B cell (primary cell): ENCODE data around the gene SDK1. TPM values are rescaled to one million over a fixed set of nuclear protein-coding genes. Genes with fewer than 3 reads are reported as not detected.

ENCODE experiments used
- ATAC-seq: fragments of 200-7000 bp; cut with Tn5 transposase; one replicate; pipeline ENCODE4 v1.10.0; 2021; ENCODE audit warnings: low read depth, mild to moderate bottlenecking, moderate number of reproducible peaks, moderate library complexity
- CTCF ChIA-PET: fragments of 350-600 bp; sonication (Branson Sonifier 250); formaldehyde crosslinking; loops from one replicate; lab custom pipeline; 2021; ENCODE audit warnings: antibody characterized with exemption, inconsistent platforms; lab: Charles Lee
- POLR2A ChIA-PET: fragments of 350-600 bp; sonication (Branson Sonifier 250); formaldehyde crosslinking; loops from one replicate; lab custom pipeline; 2021; ENCODE audit warnings: antibody characterized with exemption; lab: Charles Lee
- DNase-seq: peaks from one replicate; pipeline ENCODE4 v3.0.0; 2013
- H2AFZ ChIP-seq: 2 replicates; pipeline ENCODE4 v1.6.1; 2012; ENCODE audit warnings: mild to moderate bottlenecking, low read depth, low read length; ENCODE audit not compliant: insufficient read depth, poor library complexity, severe bottlenecking
- H3K27ac ChIP-seq, 2 donors: 1 replicate in 1 of 2; 2 replicates in 1 of 2; pipeline ENCODE4 v1.5.1; 2012 to 2013; ENCODE audit warnings: low read length in 2 of 2, mild to moderate bottlenecking in 2 of 2, moderate library complexity in 1 of 2
- H3K27me3 ChIP-seq, 4 experiments: fragments of 200-600 bp in 1 of 4; sonication (generic) in 1 of 4; replicated peaks in 1 of 4; 1 replicate in 2 of 4; 2 replicates in 2 of 4; pipeline versions ENCODE4 v1.6.1 to v1.7.0; 2013 to 2016; ENCODE audit warnings: low read length in 3 of 4, mild to moderate bottlenecking in 2 of 4, mixed read lengths in 1 of 4, moderate library complexity in 1 of 4; ENCODE audit not compliant: insufficient read depth in 4 of 4, control insufficient read depth in 3 of 4; ENCODE audit errors: control extremely low read depth in 1 of 4
- H3K36me3 ChIP-seq, 2 experiments: replicated peaks in 1 of 2; 1 replicate in 1 of 2; 2 replicates in 1 of 2; pipeline versions ENCODE4 v1.6.1 to v1.7.1; 2013; ENCODE audit warnings: low read length in 1 of 2; ENCODE audit not compliant: insufficient read depth in 2 of 2, control insufficient read depth in 1 of 2; ENCODE audit errors: control extremely low read depth in 1 of 2, extremely low read depth in 1 of 2
- H3K4me1 ChIP-seq, 2 donors: fragments of 200-600 bp in 1 of 2; sonication (generic) in 1 of 2; 1 replicate in 1 of 2; 2 replicates in 1 of 2; pipeline versions ENCODE4 v1.5.1 to v1.6.1; 2013 to 2017; ENCODE audit warnings: low read length in 2 of 2; ENCODE audit not compliant: control insufficient read depth in 2 of 2, insufficient read depth in 2 of 2
- H3K4me2 ChIP-seq: replicated peaks from 2 replicates; pipeline ENCODE3; 2012; ENCODE audit warnings: mild to moderate bottlenecking, low read depth, low read length; ENCODE audit not compliant: poor library complexity, severe bottlenecking
- H3K4me3 ChIP-seq, 5 experiments: fragments of 200-600 bp in 1 of 5; sonication (generic) in 1 of 5; 1 replicate in 3 of 5; 2 replicates in 2 of 5; pipeline versions ENCODE4 v1.5.1 to v1.7.0; 2011 to 2016; ENCODE audit warnings: low read length in 4 of 5, mild to moderate bottlenecking in 4 of 5, low read depth in 2 of 5, control low read depth in 1 of 5, moderate library complexity in 1 of 5; ENCODE audit not compliant: insufficient read depth in 1 of 5; ENCODE audit errors: control extremely low read depth in 1 of 5, extremely low read depth in 1 of 5
- H3K79me2 ChIP-seq: fragments of 200-600 bp; sonication (generic); one replicate; pipeline ENCODE4 v1.6.0; 2016; ENCODE audit warnings: low read length; ENCODE audit not compliant: control insufficient read depth, insufficient read depth
- H3K9ac ChIP-seq: fragments of 200-600 bp; sonication (generic); 2 replicates; pipeline ENCODE4 v1.6.1; 2017; ENCODE audit warnings: mild to moderate bottlenecking, low read length, moderate library complexity
- H3K9me3 ChIP-seq, 3 donors: one replicate each; pipeline versions ENCODE4 v1.6.1 to v1.7.1; 2013; ENCODE audit warnings: low read length in 2 of 3; ENCODE audit not compliant: control insufficient read depth in 2 of 3, insufficient read depth in 1 of 3; ENCODE audit errors: control extremely low read depth in 1 of 3
- H4K20me1 ChIP-seq: 2 replicates; pipeline ENCODE4 v1.6.0; 2012; ENCODE audit warnings: mild to moderate bottlenecking, low read length; ENCODE audit not compliant: insufficient read depth, control insufficient read depth, poor library complexity, severe bottlenecking
- H3K27ac Mint-ChIP-seq: one replicate; pipeline ENCODE4 v1.8.0; 2021; ENCODE audit warnings: mixed read lengths
- H3K27me3 Mint-ChIP-seq: one replicate; pipeline ENCODE4 v1.8.0; 2021; ENCODE audit warnings: mixed read lengths
- H3K4me1 Mint-ChIP-seq: one replicate; pipeline ENCODE4 v1.8.0; 2021; ENCODE audit warnings: mixed read lengths
- H3K4me3 Mint-ChIP-seq: one replicate; pipeline ENCODE4 v1.8.0; 2021; ENCODE audit warnings: mixed read lengths
- H3K9me3 Mint-ChIP-seq: one replicate; pipeline ENCODE4 v1.8.0; 2022; ENCODE audit warnings: mixed read lengths; ENCODE audit not compliant: insufficient read depth
- CTCF ChIP-seq: fragments of 200-600 bp; IDR thresholded peaks from one replicate; pipeline ENCODE4 v1.8.0; 2022; ENCODE audit warnings: antibody characterized with exemption, mild to moderate bottlenecking
- EZH2 ChIP-seq: IDR thresholded peaks from 2 replicates; pipeline ENCODE4 v1.6.1; 2012; ENCODE audit warnings: borderline replicate concordance, low read depth, mild to moderate bottlenecking, moderate library complexity, low read length; ENCODE audit not compliant: insufficient read depth, poor library complexity, severe bottlenecking
- WGBS: methylation state at CpG from one replicate; pipeline ENCODE4 v1.1.5; 2013; ENCODE audit warnings: missing lambda C conversion rate; ENCODE audit not compliant: insufficient coverage; 5-methylcytosine and 5-hydroxymethylcytosine counted together
- intact Hi-C: fragments of 100-400 bp; cut with micrococcal nuclease; formaldehyde crosslinking; loops from one replicate; pipeline ENCODE4 v1.10.0; 2022
- polyA plus RNA-seq: library from polyadenylated mRNA; depleted of rRNA; stranded (reverse); fragments of >200 nt; gene quantifications from 2 replicates; pipeline ENCODE4 v1.2.3, GENCODE V29; 2012
- total RNA-seq, 2 donors: library from RNA; stranded (reverse); fragments of 120-200 nt in 1 of 2; gene quantifications; 1 replicate in 1 of 2; 2 replicates in 1 of 2; pipeline versions ENCODE4 v1.2.3 to v1.2.4, GENCODE V29; 2013 to 2022

SDK1 gene
- total and polyA plus RNA-seq, 2 donors (not counting 1 experiment from before 2014, with no cell fraction given), result 0.73 to 2.0 TPM

- no peak overlapping the region for H3K4me2 ChIP-seq
- Mint-ChIP-seq H3K27ac (no peak overlapping the region), H3K4me3 (no peak overlapping the region)
These were observed 274.9 kb downstream of the SDK1 start for GRCh38 chr7:3575753-3576531.

More at GRCh38 chr7:3575753-3576531, 274.9 kb downstream of the SDK1 start:
- Histone ChIP-seq H3K27ac (no peak overlapping the region), H3K79me2 (no peaks in the 10 kb centered on the region), H4K20me1 (no peaks in the 10 kb centered on the region), H3K4me1 (no peaks in the 10 kb centered on the region), H3K27me3 (peaks cover 0 to 4% (median 0%) of the 10 kb centered on the region in 4 experiments), H3K4me3 (no peak overlapping the region), H3K36me3 (no peaks in the 10 kb centered on the region), H3K9me3 (peaks cover 0 to 17% (median 13%) of the 10 kb centered on the region in 3 donors), H3K9ac (no peak overlapping the region), H2AFZ (no peak overlapping the region)
- DNase-seq (no peak), ATAC-seq (no peak)
- WGBS, result 94% methylated on average over 2 of the region's 7 CpGs
- H3K4me1 Mint-ChIP-seq, result no peaks in the 10 kb centered on the region
- TF ChIP-seq CTCF (no peak), EZH2 (no peak)
- H3K9me3 Mint-ChIP-seq, result peaks cover 5% of the 10 kb centered on the region
- ChIA-PET CTCF (no interaction called here), POLR2A (no interaction called here)
- H3K27me3 Mint-ChIP-seq, result peaks cover 27% of the 10 kb centered on the region
- intact Hi-C loops, result no loop called here
